LNCAP (cell line): ENCODE data around the gene DCDC1.
A peak's percentile ranks its signal among the peaks of the same experiment; 100 is the strongest.

ENCODE experiments used
- TF ChIP-seq, protein P1 (sequence below): fragments of 450-650 bp; IDR thresholded peaks from 2 replicates; pipeline ENCODE4 v1.5.1; 2017; ENCODE audit warnings: mild to moderate bottlenecking

Gene DCDC1

DNA sequence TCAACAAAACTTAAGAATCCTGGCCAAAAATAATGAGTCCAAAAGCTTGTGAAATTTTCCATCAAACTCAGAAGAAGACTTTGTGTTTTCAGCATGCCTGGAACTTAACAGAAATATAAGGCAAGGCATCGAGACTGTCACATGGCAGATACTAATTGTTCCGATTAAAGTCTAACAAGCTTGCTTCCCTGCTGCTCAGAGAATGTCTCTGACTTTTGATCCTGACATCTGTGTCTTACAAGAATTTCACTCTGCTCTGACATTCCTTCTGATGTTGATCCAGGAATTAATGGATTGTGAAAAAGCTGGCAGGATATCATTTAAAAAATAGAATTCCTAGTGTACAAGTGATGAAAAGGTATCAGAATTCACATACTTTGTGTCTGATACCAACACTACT, 170.2 kb downstream of the DCDC1 start:
- TF ChIP-seq, protein P1, sequence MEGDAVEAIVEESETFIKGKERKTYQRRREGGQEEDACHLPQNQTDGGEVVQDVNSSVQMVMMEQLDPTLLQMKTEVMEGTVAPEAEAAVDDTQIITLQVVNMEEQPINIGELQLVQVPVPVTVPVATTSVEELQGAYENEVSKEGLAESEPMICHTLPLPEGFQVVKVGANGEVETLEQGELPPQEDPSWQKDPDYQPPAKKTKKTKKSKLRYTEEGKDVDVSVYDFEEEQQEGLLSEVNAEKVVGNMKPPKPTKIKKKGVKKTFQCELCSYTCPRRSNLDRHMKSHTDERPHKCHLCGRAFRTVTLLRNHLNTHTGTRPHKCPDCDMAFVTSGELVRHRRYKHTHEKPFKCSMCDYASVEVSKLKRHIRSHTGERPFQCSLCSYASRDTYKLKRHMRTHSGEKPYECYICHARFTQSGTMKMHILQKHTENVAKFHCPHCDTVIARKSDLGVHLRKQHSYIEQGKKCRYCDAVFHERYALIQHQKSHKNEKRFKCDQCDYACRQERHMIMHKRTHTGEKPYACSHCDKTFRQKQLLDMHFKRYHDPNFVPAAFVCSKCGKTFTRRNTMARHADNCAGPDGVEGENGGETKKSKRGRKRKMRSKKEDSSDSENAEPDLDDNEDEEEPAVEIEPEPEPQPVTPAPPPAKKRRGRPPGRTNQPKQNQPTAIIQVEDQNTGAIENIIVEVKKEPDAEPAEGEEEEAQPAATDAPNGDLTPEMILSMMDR = no peak

- TF ChIP-seq, protein P1 = no peak
Measured at GRCh38 chr11:31173926-31174680, 195.4 kb downstream of the DCDC1 start.

GRCh38 chr11:31160504-31161422, 208.8 kb downstream of the DCDC1 start:
- TF ChIP-seq, protein P1 = 0 out of 2 replicates have a peak, but pooled peaks have one; percentile 32

DNA sequence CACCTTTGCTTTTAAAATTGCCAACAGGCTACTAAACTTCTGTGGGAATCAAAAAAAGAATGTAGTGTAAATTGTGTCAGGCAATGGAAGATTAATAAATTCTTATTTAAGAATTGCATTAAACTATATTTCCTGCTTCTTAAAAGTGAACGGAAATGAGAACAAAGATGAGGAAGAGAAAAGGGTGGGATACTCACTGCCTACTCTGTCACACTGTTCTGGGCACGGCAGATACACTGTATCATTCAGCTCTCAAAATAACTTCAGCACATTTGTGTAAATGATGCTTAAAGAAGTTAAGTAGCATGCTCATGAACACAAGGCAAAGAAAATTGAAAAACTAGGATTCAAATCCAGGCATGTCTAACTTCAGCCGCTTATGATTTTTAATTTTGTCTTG, 218.7 kb downstream of the DCDC1 start:
- TF ChIP-seq, protein P1 = no peak

DNA sequence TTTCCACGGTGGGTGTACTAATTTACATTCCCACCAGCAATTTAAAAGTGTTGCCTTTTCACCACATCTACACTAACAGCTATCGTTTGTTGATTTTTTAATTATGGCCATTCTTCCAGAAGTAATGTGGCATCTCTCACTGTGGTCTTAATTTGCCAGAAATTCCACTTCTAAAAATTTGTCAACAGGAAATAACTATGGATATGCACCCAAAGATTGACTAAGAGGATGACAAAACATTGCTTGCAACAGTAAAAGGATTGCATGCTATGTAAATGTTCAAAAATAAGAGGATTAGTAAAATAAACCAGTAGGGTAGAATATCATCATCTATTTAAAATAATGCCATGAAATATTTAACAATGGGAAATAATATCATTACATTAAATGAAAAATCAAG, 219.5 kb downstream of the DCDC1 start:
- TF ChIP-seq, protein P1 = no peak

GRCh38 chr11:31141789-31142188, 227.8 kb downstream of the DCDC1 start:
- TF ChIP-seq, protein P1 = no peak

DNA sequence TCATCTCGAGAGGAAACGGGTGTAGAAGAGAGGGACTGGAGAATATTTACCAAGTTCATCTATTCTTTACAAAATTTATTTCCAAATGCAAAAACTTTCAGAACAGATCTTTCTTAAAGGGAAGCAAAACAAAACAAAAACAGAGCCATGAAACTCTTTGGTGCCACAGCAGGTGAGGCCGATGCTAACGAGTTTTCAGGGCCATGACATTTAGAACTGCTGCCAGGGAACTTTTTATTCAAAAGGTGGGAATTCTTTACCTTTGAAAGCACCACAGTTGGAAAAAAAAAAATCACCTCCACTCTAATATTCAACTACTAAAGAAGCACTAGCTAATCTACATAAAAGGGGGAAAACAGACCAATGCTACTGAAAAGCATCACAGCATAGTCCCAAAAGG, 230.1 kb downstream of the DCDC1 start:
- TF ChIP-seq, protein P1 = no peak
